GM23338 (cell line): ENCODE measurements around the gene PLAGL1. TPM values are rescaled to one million over a fixed set of nuclear protein-coding genes. Genes with fewer than 3 reads are reported as not detected.

ENCODE experiments used
- ATAC-seq: fragments of 200-7000 bp; cut with Tn5 transposase; 3 replicates; pipeline ENCODE4 v1.9.1; 2020
- DNase-seq: peaks from one replicate; pipeline ENCODE4 v3.0.0-alpha.2; 2015; ENCODE audit warnings: low spot score
- H2AFZ ChIP-seq: fragments of 200-600 bp; sonication (generic); 2 replicates; pipeline ENCODE4 v1.8.0; 2016; ENCODE audit warnings: antibody characterized with exemption, mild to moderate bottlenecking, moderate library complexity
- H3F3A ChIP-seq: fragments of 200-600 bp; sonication (generic); replicated peaks from 2 replicates; pipeline ENCODE4 v1.8.0; 2017; ENCODE audit warnings: antibody characterized with exemption, mixed run types, low read depth
- H3K27ac ChIP-seq: fragments of 200-600 bp; sonication (generic); 2 replicates; pipeline ENCODE4 v1.6.1; 2016; ENCODE audit warnings: low read depth
- H3K27me3 ChIP-seq: fragments of 200-600 bp; sonication (generic); 2 replicates; pipeline ENCODE4 v1.8.0; 2016; ENCODE audit warnings: mild to moderate bottlenecking, mixed run types, moderate library complexity; ENCODE audit not compliant: insufficient read depth
- H3K36me3 ChIP-seq: fragments of 200-600 bp; sonication (generic); 2 replicates; pipeline ENCODE4 v1.8.0; 2016; ENCODE audit warnings: mild to moderate bottlenecking; ENCODE audit not compliant: insufficient read depth
- H3K4me1 ChIP-seq: fragments of 200-600 bp; sonication (generic); 2 replicates; pipeline ENCODE4 v1.8.0; 2016; ENCODE audit warnings: mild to moderate bottlenecking, moderate library complexity; ENCODE audit not compliant: insufficient read depth
- H3K4me2 ChIP-seq: fragments of 200-600 bp; sonication (generic); 2 replicates; pipeline ENCODE4 v1.7.1; 2017; ENCODE audit warnings: mixed run types
- H3K4me3 ChIP-seq: fragments of 200-600 bp; sonication (generic); 2 replicates; pipeline ENCODE4 v1.6.1; 2016; ENCODE audit warnings: mixed run types
- H3K79me2 ChIP-seq: fragments of 200-600 bp; sonication (generic); replicated peaks from 2 replicates; pipeline ENCODE4 v1.8.0; 2017; ENCODE audit warnings: mild to moderate bottlenecking; ENCODE audit not compliant: insufficient read depth
- H3K9me2 ChIP-seq: fragments of 200-600 bp; sonication (generic); 2 replicates; pipeline ENCODE4 v1.8.0; 2017; ENCODE audit not compliant: insufficient read depth
- H4K20me1 ChIP-seq: fragments of 200-600 bp; sonication (generic); replicated peaks from 2 replicates; pipeline ENCODE4 v1.8.0; 2017; ENCODE audit warnings: mild to moderate bottlenecking; ENCODE audit not compliant: insufficient read depth
- H3K27ac Mint-ChIP-seq: 2 replicates; pipeline ENCODE4 v1.8.0; 2020; ENCODE audit warnings: inconsistent platforms, mild to moderate bottlenecking, moderate library complexity, mixed read lengths
- H3K27me3 Mint-ChIP-seq: 3 replicates; pipeline ENCODE4 v1.8.0; 2022; ENCODE audit warnings: low read depth, mild to moderate bottlenecking, moderate library complexity, mixed read lengths, inconsistent platforms; ENCODE audit not compliant: insufficient read depth, poor library complexity
- H3K36me3 Mint-ChIP-seq: 3 replicates; pipeline ENCODE4 v1.8.0; 2021; ENCODE audit warnings: low read depth, mild to moderate bottlenecking, inconsistent platforms, moderate library complexity, mixed read lengths
- H3K4me1 Mint-ChIP-seq: 3 replicates; pipeline ENCODE4 v1.8.0; 2020; ENCODE audit warnings: mild to moderate bottlenecking, inconsistent platforms, mixed read lengths
- H3K4me3 Mint-ChIP-seq: 3 replicates; pipeline ENCODE4 v1.8.0; 2021; ENCODE audit warnings: moderate library complexity, mild to moderate bottlenecking, inconsistent platforms, mixed read lengths
- H3K9me3 Mint-ChIP-seq: 3 replicates; pipeline ENCODE4 v1.8.0; 2020; ENCODE audit warnings: moderate library complexity, mild to moderate bottlenecking, inconsistent platforms, mixed read lengths
- CREB1 ChIP-seq: fragments of 250-450 bp; sonication (Bioruptor Pico); IDR thresholded peaks from 2 replicates; pipeline ENCODE4 v1.5.0; 2020; ENCODE audit warnings: low read depth, mild to moderate bottlenecking, moderate library complexity
- EZH2phosphoT487 ChIP-seq: fragments of 200-600 bp; sonication (generic); IDR thresholded peaks from one replicate; pipeline ENCODE4 v1.8.1; 2018; ENCODE audit warnings: antibody characterized with exemption; ENCODE audit not compliant: unreplicated experiment
- REST ChIP-seq: IDR thresholded peaks from one replicate; pipeline ENCODE4 v1.6.1; 2018; ENCODE audit warnings: antibody characterized with exemption; ENCODE audit not compliant: unreplicated experiment
- STAT1 ChIP-seq: IDR thresholded peaks from one replicate; pipeline ENCODE4 v1.6.1; 2016; ENCODE audit warnings: antibody characterized with exemption; ENCODE audit not compliant: unreplicated experiment
- ZNF114 ChIP-seq: fragments of 250-450 bp; sonication (Bioruptor Pico); IDR thresholded peaks from 2 replicates; pipeline ENCODE4 v1.5.0; 2020; ENCODE audit warnings: mild to moderate bottlenecking, moderate library complexity
- ZNF462 ChIP-seq: fragments of 250-450 bp; sonication (Bioruptor Pico); IDR thresholded peaks from 2 replicates; pipeline ENCODE4 v1.5.0; 2020; ENCODE audit warnings: mild to moderate bottlenecking, moderate library complexity
- polyA plus RNA-seq: library from polyadenylated mRNA; unstranded; fragments of >200 nt; fragmentation: Nextera tagmentation; extraction: Ambion mirVana; gene quantifications from 2 replicates; pipeline ENCODE4 v1.2.1, GENCODE V29; 2016
- total RNA-seq: library from RNA; depleted of rRNA; stranded (reverse); fragments of >200 nt; shearing (Covaris generic); gene quantifications from 2 replicates; pipeline ENCODE4 v1.2.3, GENCODE V29; 2014

Gene PLAGL1
- total and polyA plus RNA-seq, 2 experiments from 2014 or later, result 0.90 to 1.7 TPM

- Histone ChIP-seq H3K4me3 (no peak overlapping the region), H3K36me3 (no peaks in the 10 kb centered on the region), H3K9me2 (0 out of 2 replicates have a peak, but pooled peaks cover 3% of the 10 kb centered on the region), H3K27ac (no peak overlapping the region), H3K27me3 (peaks cover 55% of the 10 kb centered on the region), H3F3A (no peaks in the 10 kb centered on the region), H3K4me1 (peaks cover 17% of the 10 kb centered on the region), H3K4me2 (no peak overlapping the region), H2AFZ (no peak overlapping the region), H3K79me2 (no peaks in the 10 kb centered on the region), H4K20me1 (no peaks in the 10 kb centered on the region)
- H3K27me3 Mint-ChIP-seq, result peaks cover 7% of the 10 kb centered on the region
- H3K9me3 Mint-ChIP-seq, result peaks cover 9% of the 10 kb centered on the region
- DNase-seq, result no peak
- no peak for ATAC-seq
- no peak overlapping the region for H3K4me3 Mint-ChIP-seq
- H3K27ac Mint-ChIP-seq, result no peak overlapping the region
- TF ChIP-seq ZNF114 (CRISPR knock-in tag) (no peak), ZNF462 (CRISPR knock-in tag) (no peak), STAT1 (no peak), EZH2phosphoT487 (no peak), REST (no peak), CREB1 (CRISPR knock-in tag) (no peak)
- peaks cover 14% of the 10 kb centered on the region for H3K4me1 Mint-ChIP-seq
- H3K36me3 Mint-ChIP-seq, result peaks cover 11% of the 10 kb centered on the region; the same call in 2 of the 3 replicates
Measured at GRCh38 chr6:143949535-143949934, 58.5 kb downstream of the PLAGL1 start.
